Thoracic aorta (tissue), 2 donors: ENCODE results near the gene ADAMTS6. TPM values are rescaled to one million over a fixed set of nuclear protein-coding genes. Genes with fewer than 3 reads are reported as not detected.
A peak's percentile ranks its signal among the peaks of the same experiment; 100 is the strongest.
"Not testable (repeated sequence)": the region's sequence is repeated elsewhere in the genome, so short reads cannot be mapped to it uniquely, and the experiment has no call there.

Source experiments
- ATAC-seq: fragments of 150-250 bp; one replicate; pipeline ENCODE4 v1.8.0; 2017; ENCODE audit warnings: low read depth; ENCODE audit not compliant: insufficient number of reproducible peaks, low FRiP score
- DNase-seq: peaks from one replicate; pipeline ENCODE4 v3.0.0-alpha.2; 2020; ENCODE audit warnings: low spot score
- H3K27ac ChIP-seq, 2 donors: fragments of 200-600 bp; sonication (generic); 1 replicate in 1 of 2; 2 replicates in 1 of 2; pipeline ENCODE4 v1.5.1; 2016; ENCODE audit warnings: mild to moderate bottlenecking in 2 of 2, moderate library complexity in 2 of 2
- H3K27me3 ChIP-seq: fragments of 200-600 bp; sonication (generic); replicated peaks from 2 replicates; pipeline ENCODE4 v1.6.0; 2016; ENCODE audit warnings: mild to moderate bottlenecking; ENCODE audit not compliant: insufficient read depth
- H3K36me3 ChIP-seq: fragments of 200-600 bp; sonication (generic); one replicate; pipeline ENCODE4 v1.5.1; 2016
- H3K4me1 ChIP-seq, 2 donors: fragments of 200-600 bp; sonication (generic); 1 replicate in 1 of 2; 2 replicates in 1 of 2; pipeline versions ENCODE4 v1.5.1 to v1.6.0; 2016; ENCODE audit warnings: low read depth in 2 of 2, mild to moderate bottlenecking in 1 of 2; ENCODE audit not compliant: control insufficient read depth in 1 of 2
- H3K4me3 ChIP-seq: fragments of 200-600 bp; sonication (generic); 2 replicates; pipeline ENCODE4 v1.5.1; 2016; ENCODE audit warnings: mild to moderate bottlenecking
- H3K9me3 ChIP-seq: fragments of 200-600 bp; sonication (generic); 2 replicates; pipeline ENCODE4 v1.5.1; 2016
- total RNA-seq, 2 donors: library from RNA; depleted of rRNA; stranded (reverse); fragments of >200 nt; gene quantifications; one replicate each; pipeline versions ENCODE4 v1.1.0 to v1.2.3, GENCODE V29; 2016
- TF ChIP-seq, protein P1 (sequence below): fragments of 200-600 bp; sonication (generic); IDR thresholded peaks from one replicate; pipeline ENCODE4 v1.5.1; 2019; ENCODE audit warnings: antibody characterized with exemption

The ADAMTS6 gene
- total RNA-seq, 2 donors from 2014 or later, result 4.9 to 11.8 TPM

DNA sequence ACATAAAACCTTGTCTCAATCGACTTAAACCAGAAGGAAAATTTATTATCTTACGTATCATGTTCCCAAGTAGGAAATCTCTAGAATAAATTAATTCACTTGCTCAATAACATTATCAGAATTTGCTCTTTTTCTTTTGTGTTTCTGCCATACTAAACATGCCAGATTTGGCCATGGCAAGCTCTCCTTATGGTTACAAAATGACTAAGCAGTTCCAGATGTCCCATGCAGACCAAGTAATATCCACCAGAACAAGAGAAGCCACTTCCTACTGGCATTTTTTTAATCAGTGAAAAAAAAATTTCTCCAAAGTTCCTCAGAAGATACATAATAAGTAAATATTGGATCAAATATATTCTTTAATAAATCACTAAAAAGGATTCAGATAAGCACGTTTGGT is 25.2 kb upstream of the ADAMTS6 start:
- Histone ChIP-seq H3K36me3 (no peaks in the 10 kb centered on the region), H3K4me1 (peaks cover 0 to 5% of the 10 kb centered on the region in 2 donors), H3K9me3 (no peaks in the 10 kb centered on the region), H3K27ac (no peak overlapping the region), H3K27me3 (no peaks in the 10 kb centered on the region), H3K4me3 (peak overlapping the region; percentile 52)
- DNase-seq (no peak), ATAC-seq (no peak)
- TF ChIP-seq, protein P1, sequence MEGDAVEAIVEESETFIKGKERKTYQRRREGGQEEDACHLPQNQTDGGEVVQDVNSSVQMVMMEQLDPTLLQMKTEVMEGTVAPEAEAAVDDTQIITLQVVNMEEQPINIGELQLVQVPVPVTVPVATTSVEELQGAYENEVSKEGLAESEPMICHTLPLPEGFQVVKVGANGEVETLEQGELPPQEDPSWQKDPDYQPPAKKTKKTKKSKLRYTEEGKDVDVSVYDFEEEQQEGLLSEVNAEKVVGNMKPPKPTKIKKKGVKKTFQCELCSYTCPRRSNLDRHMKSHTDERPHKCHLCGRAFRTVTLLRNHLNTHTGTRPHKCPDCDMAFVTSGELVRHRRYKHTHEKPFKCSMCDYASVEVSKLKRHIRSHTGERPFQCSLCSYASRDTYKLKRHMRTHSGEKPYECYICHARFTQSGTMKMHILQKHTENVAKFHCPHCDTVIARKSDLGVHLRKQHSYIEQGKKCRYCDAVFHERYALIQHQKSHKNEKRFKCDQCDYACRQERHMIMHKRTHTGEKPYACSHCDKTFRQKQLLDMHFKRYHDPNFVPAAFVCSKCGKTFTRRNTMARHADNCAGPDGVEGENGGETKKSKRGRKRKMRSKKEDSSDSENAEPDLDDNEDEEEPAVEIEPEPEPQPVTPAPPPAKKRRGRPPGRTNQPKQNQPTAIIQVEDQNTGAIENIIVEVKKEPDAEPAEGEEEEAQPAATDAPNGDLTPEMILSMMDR, result no peak

DNA sequence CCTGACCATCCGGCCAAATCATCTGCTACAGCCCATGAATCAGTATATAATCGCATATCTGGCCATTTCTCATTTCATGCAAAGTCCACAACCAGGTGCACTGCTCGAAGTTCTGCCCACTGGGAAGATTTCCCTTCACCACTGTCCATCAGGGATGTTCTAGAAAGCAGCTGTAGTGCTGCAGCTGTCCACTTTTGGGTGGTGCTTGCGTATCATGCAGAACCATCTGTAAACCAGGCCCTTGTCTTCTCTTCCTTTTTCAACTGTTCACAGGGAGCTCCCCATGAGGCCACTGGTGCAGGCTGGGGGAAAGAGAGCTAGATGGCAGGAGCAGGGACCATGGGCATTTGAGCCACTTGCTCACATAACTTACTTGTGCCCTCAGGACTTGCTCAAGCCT is 7.4 kb upstream of the ADAMTS6 start:
- TF ChIP-seq, protein P1, result no peak

GRCh38 chr5:65488038-65488687 is 6.4 kb upstream of the ADAMTS6 start:
- not testable (repeated sequence) for H3K4me3 ChIP-seq, H3K9me3 ChIP-seq, DNase-seq, H3K36me3 ChIP-seq, H3K27ac ChIP-seq, H3K4me1 ChIP-seq, ATAC-seq, H3K27me3 ChIP-seq
- TF ChIP-seq, protein P1, result peak; percentile 8

More for the DNA sequence above, 7.4 kb upstream of the ADAMTS6 start:
- H3K27ac ChIP-seq, result no peak overlapping the region
- H3K4me3 ChIP-seq, result no peak overlapping the region
- no peaks in the 10 kb centered on the region for H3K36me3 ChIP-seq
- H3K4me1 ChIP-seq, result no peaks in the 10 kb centered on the region
- ATAC-seq, result no peak
- H3K9me3 ChIP-seq, result no peaks in the 10 kb centered on the region
- no peaks in the 10 kb centered on the region for H3K27me3 ChIP-seq
- no peak for DNase-seq

DNA sequence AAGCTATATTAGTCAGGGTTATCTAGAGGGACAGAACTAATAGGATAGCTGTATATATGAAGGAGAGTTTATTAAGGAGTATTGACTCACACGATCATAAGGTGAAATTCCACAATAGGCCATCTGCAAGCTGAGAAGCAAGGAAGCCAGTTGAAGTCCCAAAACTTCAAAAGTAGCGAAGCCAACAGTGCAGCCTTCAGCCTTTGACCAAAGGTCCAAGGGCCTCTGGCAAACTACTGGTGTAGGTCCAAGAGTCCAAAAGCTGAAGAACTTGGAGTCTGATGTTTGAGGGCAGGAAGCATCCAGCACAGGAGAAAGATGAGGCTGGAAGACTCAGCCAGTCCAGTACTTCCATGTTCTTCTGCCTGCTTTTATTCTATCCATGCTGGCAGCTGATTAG is 5.1 kb upstream of the ADAMTS6 start:
- not testable (repeated sequence) for H3K27me3 ChIP-seq, H3K36me3 ChIP-seq, H3K9me3 ChIP-seq, DNase-seq, H3K4me1 ChIP-seq, H3K4me3 ChIP-seq, ATAC-seq, H3K27ac ChIP-seq

DNA sequence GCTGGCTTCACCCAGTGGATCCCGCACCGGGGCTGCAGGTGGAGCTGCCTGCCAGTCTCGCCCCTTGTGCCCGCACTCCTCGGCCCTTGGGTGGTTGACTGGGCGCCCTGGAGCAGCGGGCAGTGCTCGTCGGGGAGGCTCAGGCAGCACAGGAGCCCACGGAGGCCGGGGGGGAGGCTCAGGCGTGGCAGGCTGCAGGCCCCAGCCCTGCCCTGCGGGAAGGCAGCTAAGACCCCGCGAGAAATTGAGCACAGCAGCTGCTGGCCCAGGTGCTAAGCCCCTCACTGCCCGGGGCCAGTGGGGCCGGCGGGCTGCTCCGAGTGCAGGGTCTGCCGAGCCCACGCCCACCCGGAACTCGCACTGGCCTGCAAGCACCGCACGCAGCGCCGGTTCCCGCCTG is 3.7 kb upstream of the ADAMTS6 start:
- Histone ChIP-seq H3K4me3 (no peak overlapping the region), H3K4me1 (peaks cover 0 to 6% of the 10 kb centered on the region in 2 donors), H3K27ac (no peak overlapping the region), H3K9me3 (no peaks in the 10 kb centered on the region), H3K36me3 (no peaks in the 10 kb centered on the region), H3K27me3 (no peaks in the 10 kb centered on the region)
- TF ChIP-seq, protein P1, result no peak
- ATAC-seq (no peak), DNase-seq (no peak)
